Uterus (tissue), 4 donors: ENCODE results near the gene CDK9. TPM values are rescaled to one million over a fixed set of nuclear protein-coding genes. Genes with fewer than 3 reads are reported as not detected.

Experiments used
- DNase-seq, 2 donors: peaks; one replicate each; pipeline ENCODE4 v3.0.0-alpha.2; 2019 to 2020
- H3K27ac ChIP-seq, 2 donors: fragments of 200-600 bp; sonication (generic); 1 replicate in 1 of 2; 2 replicates in 1 of 2; pipeline ENCODE4 v1.5.1; 2016 to 2018
- H3K27me3 ChIP-seq, 2 donors: fragments of 200-600 bp; sonication (generic); one replicate each; pipeline ENCODE4 v1.5.1; 2018 to 2019; ENCODE audit warnings: control low read depth in 1 of 2
- H3K36me3 ChIP-seq, 2 donors: fragments of 200-600 bp; sonication (generic); one replicate each; pipeline ENCODE4 v1.5.1; 2019; ENCODE audit warnings: control low read depth in 1 of 2
- H3K4me1 ChIP-seq, 2 donors: fragments of 200-600 bp; sonication (generic); one replicate each; pipeline ENCODE4 v1.5.1; 2018 to 2019; ENCODE audit warnings: control low read depth in 1 of 2
- H3K4me3 ChIP-seq, 2 donors: fragments of 200-600 bp; sonication (generic); 1 replicate in 1 of 2; 2 replicates in 1 of 2; pipeline ENCODE4 v1.5.1; 2018 to 2019; ENCODE audit warnings: mild to moderate bottlenecking in 1 of 2
- H3K9me3 ChIP-seq, 2 donors: fragments of 200-600 bp; sonication (generic); one replicate each; pipeline ENCODE4 v1.5.1; 2019; ENCODE audit warnings: control low read depth in 1 of 2
- CTCF ChIP-seq, 4 experiments: fragments of 200-600 bp in 2 of 4; fragments of 450-650 bp in 2 of 4; sonication (generic) in 2 of 4; IDR thresholded peaks; one replicate each; pipeline ENCODE4 v1.5.1; 2016 to 2019; ENCODE audit warnings: antibody characterized with exemption in 4 of 4, mild to moderate bottlenecking in 2 of 4, moderate library complexity in 1 of 4
- POLR2A ChIP-seq, 2 donors: fragments of 450-650 bp; IDR thresholded peaks; one replicate each; pipeline ENCODE4 v1.6.1; 2016; ENCODE audit warnings: antibody characterized with exemption in 2 of 2, mild to moderate bottlenecking in 1 of 2, moderate library complexity in 1 of 2
- intact Hi-C: fragments of 100-400 bp; cut with DNase I; formaldehyde crosslinking; loops from one replicate; pipeline ENCODE4 v1.15.1; 2023; ENCODE audit warnings: low total_unique reads
- total RNA-seq, 4 donors: library from RNA; depleted of rRNA in 3 of 4; stranded (reverse); fragments of >200 nt in 3 of 4; gene quantifications; one replicate each; pipeline versions ENCODE4 v1.1.0 to v1.2.4, GENCODE V29; 2014 to 2023
- donor health status: DM: yes; HTN: yes; CAD: no.

CDK9 gene
- total RNA-seq, 4 donors from 2014 or later, result 30.0 to 175 (median 77.4) TPM

- Histone ChIP-seq H3K27me3 (peaks cover 0 to 8% of the 10 kb centered on the region in 2 donors), H3K4me3 (no peak overlapping the region), H3K36me3 (no peaks in the 10 kb centered on the region), H3K4me1 (peaks cover 0 to 9% of the 10 kb centered on the region in 2 donors), H3K9me3 (no peaks in the 10 kb centered on the region), H3K27ac (no peak overlapping the region)
- TF ChIP-seq CTCF (IDR thresholded peaks at IDR 0.05) (no peak), POLR2A (IDR thresholded peaks at IDR 0.05) (no peak)
- intact Hi-C loops, result no loop called here
- no peak for DNase-seq
These were observed 34.4 kb upstream of the CDK9 start for GRCh38 chr9:127751269-127752054.

- DNase-seq, result no peak
- Histone ChIP-seq H3K36me3 (no peaks in the 10 kb centered on the region), H3K9me3 (no peaks in the 10 kb centered on the region), H3K4me1 (peaks cover 0 to 9% of the 10 kb centered on the region in 2 donors), H3K27me3 (peaks cover 0 to 8% of the 10 kb centered on the region in 2 donors), H3K4me3 (no peak overlapping the region), H3K27ac (no peak overlapping the region)
- intact Hi-C loops, result no loop called here
- TF ChIP-seq POLR2A (IDR thresholded peaks at IDR 0.05), result no peak
- no peak for TF ChIP-seq CTCF (IDR thresholded peaks at IDR 0.05)
These were observed 32.7 kb upstream of the CDK9 start for GRCh38 chr9:127753148-127753547.

GRCh38 chr9:127753622-127754021 is 32.2 kb upstream of the CDK9 start:
- intact Hi-C loops, result no loop called here
- peaks cover 0 to 8% of the 10 kb centered on the region in 2 donors for H3K27me3 ChIP-seq
- H3K4me1 ChIP-seq, result peaks cover 0 to 9% of the 10 kb centered on the region in 2 donors
- no peak overlapping the region for H3K4me3 ChIP-seq
- H3K36me3 ChIP-seq, result no peaks in the 10 kb centered on the region
- no peaks in the 10 kb centered on the region for H3K9me3 ChIP-seq
- no peak for DNase-seq
- TF ChIP-seq CTCF (IDR thresholded peaks at IDR 0.05), result no peak
- TF ChIP-seq POLR2A (IDR thresholded peaks at IDR 0.05), result no peak
- no peak overlapping the region for H3K27ac ChIP-seq

- Histone ChIP-seq H3K4me1 (peaks cover 0 to 9% of the 10 kb centered on the region in 2 donors), H3K4me3 (no peak overlapping the region), H3K27ac (no peak overlapping the region), H3K36me3 (no peaks in the 10 kb centered on the region), H3K27me3 (peaks cover 0 to 8% of the 10 kb centered on the region in 2 donors), H3K9me3 (no peaks in the 10 kb centered on the region)
- intact Hi-C loops, result no loop called here
- no peak for TF ChIP-seq POLR2A (IDR thresholded peaks at IDR 0.05)
- TF ChIP-seq CTCF (IDR thresholded peaks at IDR 0.05), result no peak
- no peak for DNase-seq
These were observed 31.5 kb upstream of the CDK9 start for GRCh38 chr9:127754099-127755060.
